ENCODE data around the gene DNASE1L1. TPM values are rescaled to one million over a fixed set of nuclear protein-coding genes. Genes with fewer than 3 reads are reported as not detected.

The DNASE1L1 gene
- polyA plus RNA-seq, 6 donors from 2014 or later, result 9.5 to 23.1 (median 14.3) TPM

Other genes with a start within 250 kb of the DNASE1L1 start
- gene OPN1MW, start 226.7 kb downstream of the DNASE1L1 start, polyA plus RNA-seq (ENCODE audit: low read depth in 6 of 6), result not detected
- gene OPN1MW2, start 189.5 kb downstream of the DNASE1L1 start, polyA plus RNA-seq (ENCODE audit: low read depth in 6 of 6), result not detected
- under 1 TPM in 1 of 6 donors, not detected in 5; 0.13 TPM for gene OPN1MW3, start 151.7 kb downstream of the DNASE1L1 start, polyA plus RNA-seq (ENCODE audit: low read depth in 6 of 6)
- gene TEX28, start 114.1 kb downstream of the DNASE1L1 start, polyA plus RNA-seq (ENCODE audit: low read depth in 6 of 6), result not detected
- gene TKTL1, start 113.5 kb downstream of the DNASE1L1 start, polyA plus RNA-seq (ENCODE audit: low read depth in 6 of 6), result under 1 TPM in 5 of 6 donors, not detected in 1; 0.27 to 0.57 (median 0.38) TPM
- gene FLNA, start 34.6 kb downstream of the DNASE1L1 start, polyA plus RNA-seq (ENCODE audit: low read depth in 6 of 6), result 100 to 1,000 TPM in 2 of 6 donors, 10 to 100 TPM in 4; 39.6 to 269 (median 78.3) TPM
- gene EMD, start 30.0 kb downstream of the DNASE1L1 start, polyA plus RNA-seq (ENCODE audit: low read depth in 6 of 6), result 10 to 100 TPM; 25.0 to 29.6 (median 27.2) TPM
- gene RPL10, start 10.9 kb downstream of the DNASE1L1 start, polyA plus RNA-seq (ENCODE audit: low read depth in 6 of 6), result 1,000 to 10,000 TPM; 3,636 to 5,147 (median 4,635) TPM
- 10 to 100 TPM; 31.6 to 50.2 (median 36.6) TPM for gene TAFAZZIN, start 2.3 kb upstream of the DNASE1L1 start, polyA plus RNA-seq (ENCODE audit: low read depth in 6 of 6)
- 100 to 1,000 TPM in 1 of 6 donors, 10 to 100 TPM in 5; 81.8 to 173 (median 88.7) TPM for gene ATP6AP1, start 19.4 kb upstream of the DNASE1L1 start, polyA plus RNA-seq (ENCODE audit: low read depth in 6 of 6)
- 10 to 100 TPM; 28.4 to 44.3 (median 35.5) TPM for gene GDI1, start 27.9 kb upstream of the DNASE1L1 start, polyA plus RNA-seq (ENCODE audit: low read depth in 6 of 6)
- gene FAM50A, start 34.9 kb upstream of the DNASE1L1 start, polyA plus RNA-seq (ENCODE audit: low read depth in 6 of 6), result 10 to 100 TPM; 23.8 to 35.2 (median 28.2) TPM
- 1 to 10 TPM in 3 of 6 donors, under 1 TPM in 3; 0.68 to 1.6 (median 0.99) TPM for gene PLXNA3, start 49.0 kb upstream of the DNASE1L1 start, polyA plus RNA-seq (ENCODE audit: low read depth in 6 of 6)
- 10 to 100 TPM; 36.4 to 47.6 (median 40.9) TPM for gene LAGE3, start 70.0 kb upstream of the DNASE1L1 start, polyA plus RNA-seq (ENCODE audit: low read depth in 6 of 6)
- 10 to 100 TPM; 18.7 to 39.4 (median 33.0) TPM for gene UBL4A, start 77.4 kb upstream of the DNASE1L1 start, polyA plus RNA-seq (ENCODE audit: low read depth in 6 of 6)
- gene SLC10A3, start 81.4 kb upstream of the DNASE1L1 start, polyA plus RNA-seq (ENCODE audit: low read depth in 6 of 6), result 10 to 100 TPM; 33.5 to 65.1 (median 38.0) TPM
- gene FAM3A, start 107.0 kb upstream of the DNASE1L1 start, polyA plus RNA-seq (ENCODE audit: low read depth in 6 of 6), result 10 to 100 TPM; 13.4 to 24.1 (median 16.7) TPM
- 1 to 10 TPM; 3.3 to 6.1 (median 4.4) TPM for gene G6PD, start 137.6 kb upstream of the DNASE1L1 start, polyA plus RNA-seq (ENCODE audit: low read depth in 6 of 6)
- gene IKBKG, start 138.4 kb upstream of the DNASE1L1 start, polyA plus RNA-seq (ENCODE audit: low read depth in 6 of 6), result 10 to 100 TPM; 18.3 to 34.0 (median 26.5) TPM
- gene CTAG1A, start 175.9 kb upstream of the DNASE1L1 start, polyA plus RNA-seq (ENCODE audit: low read depth in 6 of 6), result not detected
- not detected for gene CTAG1B, start 210.0 kb upstream of the DNASE1L1 start, polyA plus RNA-seq (ENCODE audit: low read depth in 6 of 6)
- not detected for gene CTAG2, start 244.3 kb upstream of the DNASE1L1 start, polyA plus RNA-seq (ENCODE audit: low read depth in 6 of 6)

Data from naive B cell (primary cell).